DOHH2 (cell line): ENCODE data around the gene MTX2.

Experiments used
- CTCF ChIP-seq: fragments of 200-600 bp; sonication (generic); IDR thresholded peaks from one replicate; pipeline ENCODE4 v1.5.1; 2014; ENCODE audit warnings: antibody characterized with exemption, mild to moderate bottlenecking, low read depth, low read length; ENCODE audit not compliant: poor library complexity, severe bottlenecking
- EZH2phosphoT487 ChIP-seq: fragments of 200-600 bp; sonication (generic); IDR thresholded peaks from 2 replicates; pipeline ENCODE4 v1.6.1; 2017; ENCODE audit warnings: borderline replicate concordance, mild to moderate bottlenecking, antibody characterized with exemption, low read length, moderate library complexity, mixed read lengths

- no peak for TF ChIP-seq CTCF
- TF ChIP-seq EZH2phosphoT487: no peak
Observed at GRCh38 chr2:176297067-176297466, 27.8 kb downstream of the MTX2 start.
